Cardiac fibroblast (primary cell): ENCODE data around the gene UBE2E2.

Source experiments
- DNase-seq, 2 donors: peaks; one replicate each; pipeline versions ENCODE4 v3.0.0 to v3.0.0-alpha.2; 2010; ENCODE audit warnings: low read depth in 2 of 2
- H3K4me3 ChIP-seq, 2 donors: replicated peaks in 1 of 2; 1 replicate in 1 of 2; 2 replicates in 1 of 2; pipeline ENCODE4 v1.5.1; 2011; ENCODE audit warnings: low read depth in 2 of 2, low read length in 2 of 2, mild to moderate bottlenecking in 2 of 2, moderate library complexity in 1 of 2
- TF ChIP-seq, protein P1 (sequence below): IDR thresholded peaks from one replicate; pipeline ENCODE4 v1.5.1; 2011; ENCODE audit warnings: low read depth, mild to moderate bottlenecking, low read length, inconsistent platforms

UBE2E2 gene

DNA sequence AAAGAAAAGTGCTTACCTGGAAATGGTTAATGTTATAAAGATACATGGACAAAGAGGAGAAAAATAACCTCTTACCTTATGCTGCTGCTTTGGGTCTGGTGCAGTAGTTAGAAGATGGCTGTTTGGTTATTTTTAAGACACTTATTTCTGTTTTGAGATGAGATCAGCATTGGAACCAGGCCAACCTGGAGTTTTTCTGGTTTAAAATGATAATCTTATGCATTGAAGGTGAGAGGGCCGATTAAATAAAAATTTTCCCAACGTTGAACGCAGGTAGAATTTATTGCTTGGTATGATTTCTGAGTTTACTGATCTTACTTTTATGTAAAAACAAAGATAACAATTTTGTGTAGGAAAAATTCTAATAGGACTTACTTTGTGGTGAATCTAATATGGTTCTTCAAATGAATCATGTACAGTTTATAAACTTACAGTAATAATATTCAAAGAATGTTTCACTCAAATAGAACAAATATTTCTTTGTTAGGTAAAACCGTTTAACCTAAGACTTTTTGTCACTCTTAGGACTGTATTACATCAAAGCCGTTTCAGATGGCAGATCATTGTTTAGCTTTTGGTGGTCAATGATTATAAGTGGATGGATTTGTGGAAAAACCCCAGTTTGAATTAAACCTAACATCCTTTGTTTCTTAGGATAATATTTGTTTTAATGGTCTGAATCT lies 14.9 kb downstream of the UBE2E2 start:
- peak in 1 of 2 donors; percentile 46 for DNase-seq
- TF ChIP-seq, protein P1, sequence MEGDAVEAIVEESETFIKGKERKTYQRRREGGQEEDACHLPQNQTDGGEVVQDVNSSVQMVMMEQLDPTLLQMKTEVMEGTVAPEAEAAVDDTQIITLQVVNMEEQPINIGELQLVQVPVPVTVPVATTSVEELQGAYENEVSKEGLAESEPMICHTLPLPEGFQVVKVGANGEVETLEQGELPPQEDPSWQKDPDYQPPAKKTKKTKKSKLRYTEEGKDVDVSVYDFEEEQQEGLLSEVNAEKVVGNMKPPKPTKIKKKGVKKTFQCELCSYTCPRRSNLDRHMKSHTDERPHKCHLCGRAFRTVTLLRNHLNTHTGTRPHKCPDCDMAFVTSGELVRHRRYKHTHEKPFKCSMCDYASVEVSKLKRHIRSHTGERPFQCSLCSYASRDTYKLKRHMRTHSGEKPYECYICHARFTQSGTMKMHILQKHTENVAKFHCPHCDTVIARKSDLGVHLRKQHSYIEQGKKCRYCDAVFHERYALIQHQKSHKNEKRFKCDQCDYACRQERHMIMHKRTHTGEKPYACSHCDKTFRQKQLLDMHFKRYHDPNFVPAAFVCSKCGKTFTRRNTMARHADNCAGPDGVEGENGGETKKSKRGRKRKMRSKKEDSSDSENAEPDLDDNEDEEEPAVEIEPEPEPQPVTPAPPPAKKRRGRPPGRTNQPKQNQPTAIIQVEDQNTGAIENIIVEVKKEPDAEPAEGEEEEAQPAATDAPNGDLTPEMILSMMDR = no peak

DNA sequence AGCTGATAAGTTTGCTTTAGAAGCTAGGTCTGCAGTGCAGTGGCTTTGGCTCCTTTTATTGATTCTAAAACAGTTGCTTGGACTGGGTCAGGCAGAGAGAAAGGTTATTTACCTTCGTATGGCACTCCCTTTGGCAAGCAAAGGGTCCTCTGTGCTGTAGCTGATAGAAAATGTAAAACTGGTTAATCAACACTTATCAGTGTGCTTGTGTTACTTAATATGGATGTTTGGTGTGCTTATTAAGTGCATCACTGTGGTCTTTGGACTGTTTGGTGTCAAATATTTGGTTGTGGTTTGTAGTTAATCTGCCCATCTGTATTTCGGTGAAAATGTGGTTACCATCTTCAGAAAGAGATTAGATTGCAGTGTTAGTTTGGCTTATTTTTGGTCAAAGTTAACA lies 16.0 kb downstream of the UBE2E2 start:
- no peak for DNase-seq
- TF ChIP-seq, protein P1 = no peak
- H3K4me3 ChIP-seq = no peak overlapping the region

More for the DNA sequence above, 14.9 kb downstream of the UBE2E2 start:
- H3K4me3 ChIP-seq = no peak overlapping the region

DNA sequence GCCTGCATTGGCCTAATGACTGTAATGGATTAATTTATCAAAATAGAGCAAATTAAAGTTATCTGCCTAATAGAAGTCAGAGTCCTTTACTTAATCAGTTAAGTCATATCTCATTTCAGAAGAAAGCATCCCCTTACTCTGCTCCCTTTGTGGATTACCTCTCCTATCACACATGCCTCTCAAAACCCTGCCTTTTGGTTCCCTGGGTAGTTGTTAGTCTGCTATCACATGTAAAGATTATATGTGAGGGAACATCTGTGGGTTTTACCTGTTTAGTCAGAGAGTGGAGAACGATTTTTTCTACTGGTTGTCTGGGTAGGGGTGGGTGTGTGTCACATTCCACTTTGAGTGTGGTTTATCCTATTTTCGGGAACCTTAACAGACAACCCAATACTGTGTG lies 16.4 kb downstream of the UBE2E2 start:
- no peak for DNase-seq
- TF ChIP-seq, protein P1 = no peak
- H3K4me3 ChIP-seq = no peak overlapping the region

DNA sequence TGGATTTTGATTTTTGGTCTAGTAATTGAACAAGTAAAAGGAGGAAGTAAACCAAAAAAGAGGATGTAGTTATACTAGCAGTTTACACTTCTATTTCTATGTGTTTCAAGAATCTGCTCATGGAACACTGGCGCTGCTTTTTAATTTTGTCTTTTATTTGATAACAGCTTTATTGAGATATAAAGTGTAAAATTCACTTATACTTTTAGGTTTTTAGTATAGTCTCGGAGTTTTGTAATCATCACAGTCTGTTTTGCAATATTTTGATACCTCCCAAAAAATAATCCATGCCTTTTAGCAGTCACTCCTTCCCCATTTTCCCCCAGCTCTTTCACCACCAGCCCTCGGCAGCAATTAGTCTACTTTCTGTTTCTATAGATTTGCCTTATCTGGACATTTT lies 18.0 kb downstream of the UBE2E2 start:
- no peak for DNase-seq
- no peak overlapping the region for H3K4me3 ChIP-seq
- TF ChIP-seq, protein P1 = no peak

DNA sequence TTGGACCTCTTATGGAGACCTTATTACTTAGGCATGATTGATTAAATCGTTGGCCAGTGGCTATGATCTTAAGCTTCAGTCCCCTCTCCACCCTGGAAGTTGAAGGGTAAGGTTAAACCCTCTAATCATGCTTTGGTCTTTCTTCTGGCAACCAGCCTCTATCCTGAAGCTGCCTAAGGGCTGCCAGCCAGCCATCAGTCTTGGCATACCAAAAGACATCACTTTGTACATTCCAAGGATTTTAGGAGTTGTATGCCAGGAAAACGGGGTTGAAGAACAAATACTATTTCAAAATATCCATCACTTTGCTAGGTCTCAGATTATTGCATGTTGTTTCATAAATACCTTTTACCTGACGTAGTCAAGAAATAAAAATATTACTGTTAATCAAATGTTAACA lies 28.9 kb downstream of the UBE2E2 start:
- no peak overlapping the region for H3K4me3 ChIP-seq
- TF ChIP-seq, protein P1 = no peak
- DNase-seq = peak in 1 of 2 donors; percentile 53

DNA sequence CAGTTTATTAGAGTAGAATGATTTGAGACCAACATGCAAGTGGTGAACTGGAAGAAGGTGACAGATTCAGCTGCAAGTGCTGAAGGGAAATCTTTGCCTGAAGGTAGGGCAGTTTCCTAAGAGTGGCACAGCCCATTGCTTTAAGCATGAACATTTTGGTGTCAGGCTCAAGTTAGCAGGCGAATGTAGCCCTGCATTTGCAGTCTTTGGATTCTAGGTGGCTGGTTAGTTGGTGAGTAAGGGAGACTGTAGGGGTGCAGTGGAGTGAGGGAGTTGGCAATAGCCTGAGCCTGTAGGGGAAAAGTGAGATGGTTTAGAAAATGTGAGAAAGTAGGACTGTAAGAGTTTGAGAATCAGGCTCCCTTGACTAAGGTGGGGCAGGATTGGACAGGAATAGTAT lies 29.7 kb downstream of the UBE2E2 start:
- DNase-seq = no peak

More for the DNA sequence above, 29.7 kb downstream of the UBE2E2 start:
- H3K4me3 ChIP-seq = no peak overlapping the region
- TF ChIP-seq, protein P1 = no peak
